ENCODE results near the gene PRKAR2B. TPM values are rescaled to one million over a fixed set of nuclear protein-coding genes. Genes with fewer than 3 reads are reported as not detected.

The PRKAR2B gene
- total RNA-seq, 1 donor from 2014 or later, result 43.4 TPM

DNA sequence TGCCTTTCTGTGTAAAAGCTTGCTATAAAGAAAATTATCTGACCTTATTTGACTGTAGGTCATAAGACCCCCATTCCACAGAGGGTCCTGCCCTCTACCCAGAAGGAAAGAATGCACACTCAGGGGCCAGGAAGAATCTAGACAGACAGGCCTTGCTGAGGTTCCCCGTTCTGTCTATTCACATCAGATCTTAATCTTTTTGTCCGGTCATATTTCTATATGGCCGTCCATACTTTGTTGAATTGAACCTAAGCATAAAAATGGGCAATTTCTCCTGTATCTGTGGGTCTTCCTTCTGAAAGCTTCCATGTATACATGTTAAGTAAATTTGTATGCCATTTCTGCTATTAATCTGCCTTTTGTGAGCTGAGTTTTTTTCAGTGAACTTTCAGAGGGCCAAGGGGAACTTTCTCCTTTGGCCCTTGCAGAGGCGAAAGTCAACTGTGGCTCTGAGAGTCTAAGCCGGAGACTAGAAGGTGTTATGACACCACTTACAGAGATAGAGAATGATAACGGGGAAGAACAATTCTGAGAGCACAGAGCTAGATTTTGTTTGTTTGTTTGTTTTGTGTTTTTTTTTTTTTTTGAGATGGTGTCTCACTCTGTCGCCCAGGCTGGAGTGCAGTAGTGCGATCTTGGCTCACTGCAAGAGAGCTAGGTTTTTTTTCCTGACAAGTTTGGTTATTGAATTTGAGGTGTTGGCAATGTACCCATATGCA is 11.6 kb upstream of the PRKAR2B start:
- H3K27ac ChIP-seq, result no peak overlapping the region
- TF ChIP-seq EZH2phosphoT487 (IDR thresholded peaks at IDR 0.05) (no peak), EZH2 (IDR thresholded peaks at IDR 0.05) (no peak)
- TF ChIP-seq, protein P1, sequence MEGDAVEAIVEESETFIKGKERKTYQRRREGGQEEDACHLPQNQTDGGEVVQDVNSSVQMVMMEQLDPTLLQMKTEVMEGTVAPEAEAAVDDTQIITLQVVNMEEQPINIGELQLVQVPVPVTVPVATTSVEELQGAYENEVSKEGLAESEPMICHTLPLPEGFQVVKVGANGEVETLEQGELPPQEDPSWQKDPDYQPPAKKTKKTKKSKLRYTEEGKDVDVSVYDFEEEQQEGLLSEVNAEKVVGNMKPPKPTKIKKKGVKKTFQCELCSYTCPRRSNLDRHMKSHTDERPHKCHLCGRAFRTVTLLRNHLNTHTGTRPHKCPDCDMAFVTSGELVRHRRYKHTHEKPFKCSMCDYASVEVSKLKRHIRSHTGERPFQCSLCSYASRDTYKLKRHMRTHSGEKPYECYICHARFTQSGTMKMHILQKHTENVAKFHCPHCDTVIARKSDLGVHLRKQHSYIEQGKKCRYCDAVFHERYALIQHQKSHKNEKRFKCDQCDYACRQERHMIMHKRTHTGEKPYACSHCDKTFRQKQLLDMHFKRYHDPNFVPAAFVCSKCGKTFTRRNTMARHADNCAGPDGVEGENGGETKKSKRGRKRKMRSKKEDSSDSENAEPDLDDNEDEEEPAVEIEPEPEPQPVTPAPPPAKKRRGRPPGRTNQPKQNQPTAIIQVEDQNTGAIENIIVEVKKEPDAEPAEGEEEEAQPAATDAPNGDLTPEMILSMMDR (IDR thresholded peaks at IDR 0.05), result no peak
- no peak overlapping the region for H3K4me2 ChIP-seq
- Mint-ChIP-seq H3K36me3 (peaks cover 2% of the 10 kb centered on the region), H3K4me3 (no peak overlapping the region), H3K4me1 (no peaks in the 10 kb centered on the region), H3K27ac (no peak overlapping the region), H3K9me3 (peaks cover 3% of the 10 kb centered on the region), H3K27me3 (ENCODE audit: insufficient read depth, low read depth) (no peaks in the 10 kb centered on the region)
- no peaks in the 10 kb centered on the region for H3K9me3 ChIP-seq (ENCODE audit: low read depth)
- no peaks in the 10 kb centered on the region for H3F3A ChIP-seq (ENCODE audit: low read depth)
- no peak overlapping the region for H3K9ac ChIP-seq
- H4K20me1 ChIP-seq (ENCODE audit: low read depth), result no peaks in the 10 kb centered on the region
- no peak for DNase-seq (ENCODE audit: low spot score)
- no peak overlapping the region for H2AFZ ChIP-seq (replicated peaks)
- H3K36me3 ChIP-seq, result no peaks in the 10 kb centered on the region
- no peaks in the 10 kb centered on the region for H3K27me3 ChIP-seq
- no peak overlapping the region for H3K4me3 ChIP-seq
- H3K4me1 ChIP-seq, result no peaks in the 10 kb centered on the region
- H3K79me2 ChIP-seq (ENCODE audit: low read depth), result no peaks in the 10 kb centered on the region

DNA sequence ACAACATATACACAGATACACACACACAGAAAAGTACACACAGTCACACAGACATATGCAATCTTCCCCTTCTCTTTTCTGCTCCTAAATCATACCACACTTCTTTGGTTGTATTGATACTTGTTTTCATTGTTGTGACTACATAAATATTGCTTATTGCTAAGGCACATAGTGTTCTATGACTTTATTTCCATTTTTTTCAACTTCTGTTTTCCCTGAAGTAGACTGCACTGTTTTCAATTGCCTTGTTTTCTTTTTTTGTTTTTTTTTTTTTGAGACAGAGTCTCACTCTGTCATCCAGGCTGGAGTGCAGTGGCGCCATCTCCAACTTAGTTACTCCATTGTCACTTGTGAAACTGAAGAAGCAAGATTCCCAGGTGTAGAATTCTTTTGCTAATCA is 10.0 kb upstream of the PRKAR2B start:
- H3K4me1 ChIP-seq, result no peaks in the 10 kb centered on the region
- Mint-ChIP-seq H3K36me3 (peaks cover 2% of the 10 kb centered on the region), H3K27ac (no peak overlapping the region), H3K9me3 (peaks cover 3% of the 10 kb centered on the region), H3K4me1 (no peaks in the 10 kb centered on the region), H3K4me3 (no peak overlapping the region), H3K27me3 (ENCODE audit: insufficient read depth, low read depth) (no peaks in the 10 kb centered on the region)
- no peak overlapping the region for H3K9ac ChIP-seq
- no peaks in the 10 kb centered on the region for H3K27me3 ChIP-seq
- no peaks in the 10 kb centered on the region for H3K79me2 ChIP-seq (ENCODE audit: low read depth)
- no peaks in the 10 kb centered on the region for H3K9me3 ChIP-seq (ENCODE audit: low read depth)
- no peak overlapping the region for H3K4me3 ChIP-seq
- H3K27ac ChIP-seq, result no peak overlapping the region
- no peak overlapping the region for H3K4me2 ChIP-seq
- no peaks in the 10 kb centered on the region for H3K36me3 ChIP-seq
- no peaks in the 10 kb centered on the region for H4K20me1 ChIP-seq (ENCODE audit: low read depth)
- no peak for DNase-seq (ENCODE audit: low spot score)
- H3F3A ChIP-seq (ENCODE audit: low read depth), result no peaks in the 10 kb centered on the region
- no peak overlapping the region for H2AFZ ChIP-seq (replicated peaks)
- TF ChIP-seq EZH2 (IDR thresholded peaks at IDR 0.05) (no peak), EZH2phosphoT487 (IDR thresholded peaks at IDR 0.05) (no peak)
- TF ChIP-seq, protein P1 (IDR thresholded peaks at IDR 0.05), result no peak

DNA sequence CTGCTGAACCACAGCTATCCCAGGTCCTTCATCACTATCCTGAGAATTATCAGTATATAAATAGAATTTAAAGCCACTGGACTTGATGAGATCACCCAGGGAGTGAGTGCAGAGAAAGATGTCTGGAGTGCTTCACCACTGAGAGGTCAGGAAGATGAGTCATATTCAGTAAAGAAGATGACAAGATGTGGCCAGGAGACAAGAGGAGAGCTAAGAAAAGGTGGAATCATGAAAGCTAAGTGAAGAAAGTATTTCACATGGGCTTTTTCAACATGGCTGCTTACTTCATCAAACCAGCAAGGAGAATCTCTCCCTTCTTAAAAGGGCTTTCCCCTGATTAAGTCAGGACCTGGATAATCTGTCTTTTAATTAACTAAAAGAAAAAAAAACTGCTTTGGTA is 9.1 kb upstream of the PRKAR2B start:
- Histone ChIP-seq H3K9me3 (ENCODE audit: low read depth) (no peaks in the 10 kb centered on the region), H3K27me3 (no peaks in the 10 kb centered on the region), H3K4me1 (no peaks in the 10 kb centered on the region), H3K79me2 (ENCODE audit: low read depth) (no peaks in the 10 kb centered on the region), H3K27ac (no peak overlapping the region), H3K9ac (no peak overlapping the region), H4K20me1 (ENCODE audit: low read depth) (no peaks in the 10 kb centered on the region), H2AFZ (replicated peaks) (no peak overlapping the region), H3K4me2 (no peak overlapping the region), H3K4me3 (no peak overlapping the region), H3K36me3 (no peaks in the 10 kb centered on the region), H3F3A (ENCODE audit: low read depth) (no peaks in the 10 kb centered on the region)
- Mint-ChIP-seq H3K27ac (no peak overlapping the region), H3K36me3 (peaks cover 2% of the 10 kb centered on the region), H3K9me3 (peaks cover 3% of the 10 kb centered on the region), H3K27me3 (ENCODE audit: insufficient read depth, low read depth) (no peaks in the 10 kb centered on the region), H3K4me3 (no peak overlapping the region), H3K4me1 (peaks cover 2% of the 10 kb centered on the region)
- TF ChIP-seq EZH2phosphoT487 (IDR thresholded peaks at IDR 0.05), result no peak
- TF ChIP-seq, protein P1 (IDR thresholded peaks at IDR 0.05), result no peak
- no peak for TF ChIP-seq EZH2 (IDR thresholded peaks at IDR 0.05)
- DNase-seq (ENCODE audit: low spot score), result no peak

Measured in neural progenitor cell (in vitro differentiated cells).